CD14-positive monocyte (primary cell): ENCODE results near the gene SNAPC2. TPM values are rescaled to one million over a fixed set of nuclear protein-coding genes. Genes with fewer than 3 reads are reported as not detected.

ENCODE experiments used
- DNase-seq, 3 donors: peaks; one replicate each; pipeline ENCODE4 v3.0.0-alpha.2; 2011 to 2022
- H2AFZ ChIP-seq: 2 replicates; pipeline ENCODE4 v1.6.0; 2012; ENCODE audit warnings: mild to moderate bottlenecking, low read depth, low read length, inconsistent platforms; ENCODE audit not compliant: insufficient read depth, poor library complexity, severe bottlenecking
- H3K27ac ChIP-seq, 2 donors: 1 replicate in 1 of 2; 2 replicates in 1 of 2; pipeline ENCODE4 v1.5.1; 2012 to 2013; ENCODE audit warnings: low read length in 2 of 2, control low read depth in 1 of 2, inconsistent platforms in 1 of 2, low read depth in 1 of 2, mild to moderate bottlenecking in 1 of 2
- H3K27me3 ChIP-seq, 2 donors: one replicate each; pipeline versions ENCODE4 v1.6.0 to v1.6.1; 2011 to 2013; ENCODE audit warnings: low read length in 2 of 2; ENCODE audit not compliant: control insufficient read depth in 2 of 2, insufficient read depth in 2 of 2
- H3K36me3 ChIP-seq, 2 donors: replicated peaks in 1 of 2; 1 replicate in 1 of 2; 2 replicates in 1 of 2; pipeline versions ENCODE4 v1.5.1 to v1.6.1; 2012 to 2013; ENCODE audit warnings: low read length in 2 of 2, control low read depth in 1 of 2, inconsistent platforms in 1 of 2, mild to moderate bottlenecking in 1 of 2; ENCODE audit not compliant: insufficient read depth in 2 of 2, control insufficient read depth in 1 of 2
- H3K4me1 ChIP-seq, 2 donors: 1 replicate in 1 of 2; 2 replicates in 1 of 2; pipeline versions ENCODE4 v1.5.1 to v1.6.1; 2012 to 2013; ENCODE audit warnings: low read length in 2 of 2, control low read depth in 1 of 2, inconsistent platforms in 1 of 2, mild to moderate bottlenecking in 1 of 2, moderate library complexity in 1 of 2; ENCODE audit not compliant: insufficient read depth in 2 of 2, control insufficient read depth in 1 of 2
- H3K4me2 ChIP-seq: replicated peaks from 2 replicates; pipeline ENCODE3; 2012; ENCODE audit warnings: low read length, moderate library complexity, mild to moderate bottlenecking; ENCODE audit not compliant: poor library complexity, severe bottlenecking; ENCODE audit errors: extremely low read depth
- H3K4me3 ChIP-seq, 3 experiments: fragments of 200-600 bp in 1 of 3; sonication (generic) in 1 of 3; replicated peaks in 1 of 3; 1 replicate in 2 of 3; 2 replicates in 1 of 3; pipeline ENCODE4 v1.5.1; 2011 to 2013; ENCODE audit warnings: low read length in 3 of 3, mild to moderate bottlenecking in 3 of 3, control low read depth in 2 of 3, low read depth in 2 of 3, inconsistent platforms in 1 of 3, moderate library complexity in 1 of 3
- H3K79me2 ChIP-seq: 2 replicates; pipeline ENCODE4 v1.6.0; 2012; ENCODE audit warnings: mild to moderate bottlenecking, control low read depth, inconsistent platforms, low read length, moderate library complexity; ENCODE audit not compliant: insufficient read depth
- H3K9ac ChIP-seq: 2 replicates; pipeline ENCODE4 v1.6.0; 2017; ENCODE audit warnings: low read length, mild to moderate bottlenecking; ENCODE audit not compliant: insufficient read depth, poor library complexity, severe bottlenecking
- H3K9me3 ChIP-seq, 2 donors: replicated peaks in 1 of 2; 1 replicate in 1 of 2; 2 replicates in 1 of 2; pipeline versions ENCODE4 v1.5.1 to v1.6.1; 2012 to 2013; ENCODE audit warnings: low read length in 2 of 2, control low read depth in 1 of 2; ENCODE audit not compliant: control insufficient read depth in 1 of 2, insufficient read depth in 1 of 2
- H4K20me1 ChIP-seq: 2 replicates; pipeline ENCODE4 v1.6.0; 2012; ENCODE audit warnings: mild to moderate bottlenecking, low read length, control low read depth, moderate library complexity; ENCODE audit not compliant: insufficient read depth
- H3K27ac Mint-ChIP-seq, 7 donors: one replicate each; pipeline ENCODE4 v1.8.0; 2020; ENCODE audit warnings: mild to moderate bottlenecking in 7 of 7, mixed read lengths in 7 of 7, moderate library complexity in 6 of 7, inconsistent platforms in 2 of 7
- H3K27me3 Mint-ChIP-seq, 3 donors: one replicate each; pipeline ENCODE4 v1.8.0; 2021 to 2022; ENCODE audit warnings: low read depth in 3 of 3, mild to moderate bottlenecking in 3 of 3, mixed read lengths in 3 of 3, moderate library complexity in 3 of 3, inconsistent platforms in 1 of 3
- H3K36me3 Mint-ChIP-seq, 2 donors: one replicate each; pipeline ENCODE4 v1.8.0; 2020; ENCODE audit warnings: mixed read lengths in 2 of 2, inconsistent platforms in 1 of 2, mild to moderate bottlenecking in 1 of 2
- H3K4me1 Mint-ChIP-seq: one replicate; pipeline ENCODE4 v1.8.0; 2020; ENCODE audit warnings: mild to moderate bottlenecking, mixed read lengths
- H3K4me3 Mint-ChIP-seq, 2 donors: one replicate each; pipeline ENCODE4 v1.8.0; 2020; ENCODE audit warnings: mild to moderate bottlenecking in 2 of 2, mixed read lengths in 2 of 2, moderate library complexity in 1 of 2
- H3K9me3 Mint-ChIP-seq, 7 donors: one replicate each; pipeline ENCODE4 v1.8.0; 2020 to 2022; ENCODE audit warnings: mixed read lengths in 7 of 7, mild to moderate bottlenecking in 6 of 7, moderate library complexity in 6 of 7, inconsistent platforms in 2 of 7
- WGBS: methylation state at CpG from one replicate; pipeline ENCODE4 v1.1.5; 2013; ENCODE audit warnings: missing lambda C conversion rate; ENCODE audit not compliant: insufficient coverage; 5-methylcytosine and 5-hydroxymethylcytosine counted together
- intact Hi-C, 2 donors: fragments of 100-400 bp; cut with micrococcal nuclease; formaldehyde crosslinking; loops; one replicate each; pipeline versions ENCODE4 v1.15.0 to v1.15.1; 2023
- polyA plus RNA-seq, 3 donors: library from polyadenylated mRNA; depleted of rRNA in 1 of 3; unstranded in 2 of 3; stranded (reverse) in 1 of 3; fragments of 300-500 nt in 2 of 3; fragments of >200 nt in 1 of 3; fragmentation: Illumina TruSeq in 2 of 3; gene quantifications; 1 replicate in 2 of 3; 2 replicates in 1 of 3; pipeline ENCODE4 v1.2.3, GENCODE V29; 2012 to 2021
- TF ChIP-seq, protein P1 (sequence below): fragments of 200-600 bp; IDR thresholded peaks from one replicate; pipeline ENCODE4 v1.8.0; 2022; ENCODE audit warnings: antibody characterized with exemption, mild to moderate bottlenecking

SNAPC2 gene
- polyA plus RNA-seq, 3 donors = 15.7 to 27.5 (median 18.3) TPM

DNA sequence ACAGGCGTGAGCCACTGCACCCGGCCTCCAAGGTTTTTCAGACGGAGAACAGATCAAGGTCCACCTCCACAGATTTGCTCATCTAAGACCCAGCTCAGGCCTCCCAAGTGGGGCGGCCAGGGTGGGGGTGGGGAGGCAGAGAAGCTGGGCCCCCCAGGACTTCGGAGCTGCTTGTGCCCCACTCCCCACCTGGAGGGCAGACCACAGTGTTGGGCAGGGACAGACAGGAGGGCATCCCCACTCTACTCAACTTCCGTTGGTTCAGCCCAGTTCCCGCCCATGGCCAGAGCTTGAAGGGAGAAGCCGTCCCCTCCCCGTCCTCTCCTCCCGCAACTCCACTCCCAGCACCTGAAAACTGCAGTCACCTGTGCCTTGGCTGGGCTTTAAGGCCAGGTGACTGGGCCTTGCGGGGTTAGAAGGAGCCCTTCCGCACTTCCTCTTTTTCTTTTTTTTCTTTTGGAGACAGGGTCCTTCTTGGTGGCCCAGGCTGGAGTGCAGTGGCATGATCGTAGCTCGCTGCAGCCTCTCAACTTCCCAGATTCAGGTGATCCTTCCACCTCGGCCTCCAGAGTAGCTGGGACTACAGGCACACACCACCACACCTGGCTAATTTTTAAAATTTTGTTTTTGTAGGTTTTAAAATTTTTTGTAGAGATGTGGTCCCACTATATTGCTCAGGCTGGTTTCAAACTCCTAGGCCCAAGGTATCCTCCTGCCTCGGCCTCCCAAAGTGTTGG, 32.6 kb upstream of the SNAPC2 start:
- WGBS = 58% methylated on average over 9 of the region's 16 CpGs

DNA sequence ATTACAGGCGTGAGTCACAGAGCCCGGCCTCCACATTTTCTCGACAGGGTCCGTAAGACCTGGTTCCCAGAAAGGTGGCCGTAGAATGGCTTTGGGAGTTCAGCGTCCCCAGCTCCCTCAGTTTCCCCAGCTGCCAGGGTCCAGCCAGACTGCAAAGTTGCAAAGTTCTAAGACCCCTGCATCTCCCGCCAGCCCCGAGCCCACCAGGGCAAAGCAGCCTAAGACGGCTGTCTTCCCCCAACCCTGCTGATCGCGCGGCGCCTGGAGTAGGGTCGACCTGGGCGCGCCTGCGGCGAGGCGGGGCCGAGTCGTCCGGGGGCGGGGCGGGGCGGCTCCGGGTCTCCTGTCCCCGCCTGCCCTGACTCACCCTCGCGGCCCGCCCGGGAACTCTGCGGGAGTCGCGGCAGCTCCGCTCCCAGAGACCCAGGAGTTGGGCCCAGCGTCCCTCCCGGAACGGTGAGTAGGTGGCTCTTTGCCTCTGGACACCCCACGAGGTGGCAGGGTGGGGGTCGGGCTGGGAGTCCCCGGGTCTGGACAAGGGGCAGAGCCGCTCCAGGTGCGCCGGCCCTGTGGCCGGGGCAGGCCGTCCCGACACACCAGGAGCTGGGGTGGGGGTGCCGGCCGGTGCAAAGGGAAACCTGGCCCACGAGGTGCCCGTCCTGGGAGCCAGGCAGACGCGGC, 31.9 kb upstream of the SNAPC2 start, which contains the start of gene LRRC8E:
Gene LRRC8E, plus strand, starts transcription at position 366 of the 681 bp plus-strand sequence. CDS start 7,094 bp downstream, outside the sequence.
- Histone ChIP-seq H3K4me3 (peak within 1 kb of the TSS in 1 of 3 experiments; percentile 16), H3K27me3 (peaks cover 8 to 26% of the 10 kb centered on the region in 2 donors), H3K9me3 (no peaks in the 10 kb centered on the region), H3K4me2 (peak within 1 kb of the TSS; percentile 22), H3K27ac (no peak within 1 kb of the TSS), H4K20me1 (no peaks in the 10 kb centered on the region), H3K79me2 (no peaks in the 10 kb centered on the region), H2AFZ (peak within 1 kb of the TSS; percentile 53), H3K36me3 (no peaks in the 10 kb centered on the region), H3K9ac (no peak within 1 kb of the TSS), H3K4me1 (peaks cover 2 to 7% of the 10 kb centered on the region in 2 donors)
- TF ChIP-seq, protein P1, sequence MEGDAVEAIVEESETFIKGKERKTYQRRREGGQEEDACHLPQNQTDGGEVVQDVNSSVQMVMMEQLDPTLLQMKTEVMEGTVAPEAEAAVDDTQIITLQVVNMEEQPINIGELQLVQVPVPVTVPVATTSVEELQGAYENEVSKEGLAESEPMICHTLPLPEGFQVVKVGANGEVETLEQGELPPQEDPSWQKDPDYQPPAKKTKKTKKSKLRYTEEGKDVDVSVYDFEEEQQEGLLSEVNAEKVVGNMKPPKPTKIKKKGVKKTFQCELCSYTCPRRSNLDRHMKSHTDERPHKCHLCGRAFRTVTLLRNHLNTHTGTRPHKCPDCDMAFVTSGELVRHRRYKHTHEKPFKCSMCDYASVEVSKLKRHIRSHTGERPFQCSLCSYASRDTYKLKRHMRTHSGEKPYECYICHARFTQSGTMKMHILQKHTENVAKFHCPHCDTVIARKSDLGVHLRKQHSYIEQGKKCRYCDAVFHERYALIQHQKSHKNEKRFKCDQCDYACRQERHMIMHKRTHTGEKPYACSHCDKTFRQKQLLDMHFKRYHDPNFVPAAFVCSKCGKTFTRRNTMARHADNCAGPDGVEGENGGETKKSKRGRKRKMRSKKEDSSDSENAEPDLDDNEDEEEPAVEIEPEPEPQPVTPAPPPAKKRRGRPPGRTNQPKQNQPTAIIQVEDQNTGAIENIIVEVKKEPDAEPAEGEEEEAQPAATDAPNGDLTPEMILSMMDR = no peak
- peak in 2 of 3 donors; percentile 16 to 54 for DNase-seq
- Mint-ChIP-seq H3K27ac (peak within 1 kb of the TSS in 1 of 7 donors; percentile 50), H3K4me3 (peak within 1 kb of the TSS in 1 of 2 donors; percentile 81), H3K9me3 (peaks cover 0 to 10% (median 0%) of the 10 kb centered on the region in 7 donors), H3K36me3 (peaks cover 0 to 3% of the 10 kb centered on the region in 2 donors), H3K27me3 (peaks cover 43 to 64% (median 60%) of the 10 kb centered on the region in 3 donors), H3K4me1 (peaks cover 7% of the 10 kb centered on the region)
- WGBS = 12% methylated on average over 53 of the region's 53 CpGs
- intact Hi-C loops = no loop called here

More for the DNA sequence above, 32.6 kb upstream of the SNAPC2 start:
- no peaks in the 10 kb centered on the region for H3K79me2 ChIP-seq
- H3K4me3 Mint-ChIP-seq = peak overlapping the region in 1 of 2 donors; percentile 81
- peaks cover 8 to 26% of the 10 kb centered on the region in 2 donors for H3K27me3 ChIP-seq
- peaks cover 0 to 10% (median 0%) of the 10 kb centered on the region in 7 donors for H3K9me3 Mint-ChIP-seq
- no peak overlapping the region for H3K4me2 ChIP-seq
- H3K36me3 Mint-ChIP-seq = peaks cover 0 to 3% of the 10 kb centered on the region in 2 donors
- H3K9ac ChIP-seq = no peak overlapping the region
- no peak overlapping the region for H3K4me3 ChIP-seq
- no peaks in the 10 kb centered on the region for H4K20me1 ChIP-seq
- no peak overlapping the region for H2AFZ ChIP-seq
- no peaks in the 10 kb centered on the region for H3K36me3 ChIP-seq
- H3K27ac ChIP-seq = no peak overlapping the region
- no peak for DNase-seq
- H3K4me1 Mint-ChIP-seq = peaks cover 7% of the 10 kb centered on the region
- H3K27me3 Mint-ChIP-seq = peaks cover 43 to 60% (median 58%) of the 10 kb centered on the region in 3 donors
- peaks cover 2 to 7% of the 10 kb centered on the region in 2 donors for H3K4me1 ChIP-seq
- TF ChIP-seq, protein P1 = no peak
- intact Hi-C loops = no loop called here
- H3K27ac Mint-ChIP-seq = peak overlapping the region in 1 of 7 donors; percentile 50
- no peaks in the 10 kb centered on the region for H3K9me3 ChIP-seq
